HG02970 (cell line): ENCODE measurements around the gene ZNF502.

Experiments
- ATAC-seq: cut with Tn5 transposase; IDR thresholded peaks from one replicate; pipeline ENCODE4 v1.9.1; 2021; ENCODE audit warnings: mild to moderate bottlenecking, moderate library complexity, moderate number of reproducible peaks; ENCODE audit not compliant: unreplicated experiment, low FRiP score

The ZNF502 gene

GRCh38 chr3:44762690-44763089 lies 50.2 kb downstream of the ZNF502 start:
- ATAC-seq: no peak

GRCh38 chr3:44764248-44764647 lies 51.8 kb downstream of the ZNF502 start:
- ATAC-seq: no peak

- ATAC-seq: no peak
Observed at GRCh38 chr3:44771424-44772098, 59.1 kb downstream of the ZNF502 start.

DNA sequence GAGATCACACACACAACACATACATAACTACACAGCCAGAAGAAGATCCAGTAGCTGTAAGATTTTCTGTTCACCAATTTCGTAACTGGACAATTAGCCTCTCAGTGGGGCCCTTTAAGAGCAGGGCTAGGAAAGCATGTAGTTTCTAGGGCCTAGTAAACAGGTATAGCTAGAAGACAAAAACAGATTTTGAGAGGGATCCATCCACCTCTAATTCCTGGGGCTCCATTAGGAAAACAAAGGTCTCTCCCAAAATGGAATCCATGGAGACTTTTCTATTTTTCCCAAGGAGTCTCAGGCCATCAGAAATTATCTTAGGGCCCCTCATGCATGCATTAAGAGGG lies 59.6 kb downstream of the ZNF502 start:
- ATAC-seq: no peak
